ENCODE measurements around the gene SPTSSA. TPM values are rescaled to one million over a fixed set of nuclear protein-coding genes. Genes with fewer than 3 reads are reported as not detected.

Gene SPTSSA
- total and polyA plus RNA-seq, 12 donors = 20.6 to 205 (median 55.3) TPM

GRCh38 chr14:34439090-34439489 is 22.9 kb downstream of the SPTSSA start:
- no peak overlapping the region for H3K4me3 ChIP-seq
- 90 to 95% (median 94%) methylated on average over 4 of the region's 4 CpGs for WGBS, 4 donors
- no peak overlapping the region for H3K27ac ChIP-seq
- H3K27me3 ChIP-seq = no peaks in the 10 kb centered on the region
- no peaks in the 10 kb centered on the region for H3K9me3 ChIP-seq (replicated peaks in 1 of 3)
- no peaks in the 10 kb centered on the region for H3K36me3 ChIP-seq (replicated peaks in 1 of 2)
- no peak for TF ChIP-seq POLR2A (IDR thresholded peaks at IDR 0.05)
- TF ChIP-seq CTCF (IDR thresholded peaks at IDR 0.05) = no peak
- no peak for DNase-seq
- H3K4me1 ChIP-seq (replicated peaks in 1 of 2) = peaks cover 4 to 24% of the 10 kb centered on the region in 2 donors
- intact Hi-C loops (cut with DNase I) = no loop called here

DNA sequence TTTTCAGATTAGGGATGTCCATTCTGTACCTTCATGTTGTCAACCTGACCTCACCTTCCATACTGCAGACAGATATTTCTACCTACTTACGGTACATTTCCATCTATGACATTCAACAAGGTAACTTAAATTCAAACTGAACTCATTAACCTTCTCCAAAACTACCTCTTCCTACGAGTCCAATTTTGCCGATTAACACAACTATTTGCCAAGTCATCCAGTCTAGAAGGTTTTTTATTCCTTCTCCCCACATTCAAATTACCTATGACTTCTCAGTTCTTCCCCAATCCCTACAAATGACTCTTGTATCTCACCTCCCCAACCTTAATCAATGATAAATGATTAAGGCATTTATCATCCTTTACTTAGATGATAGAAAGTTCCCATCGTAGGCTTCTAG is 23.6 kb downstream of the SPTSSA start:
- Histone ChIP-seq H3K36me3 (replicated peaks in 1 of 2) (no peaks in the 10 kb centered on the region), H3K27me3 (no peaks in the 10 kb centered on the region), H3K4me1 (replicated peaks in 1 of 2) (peaks cover 4 to 24% of the 10 kb centered on the region in 2 donors), H3K9me3 (replicated peaks in 1 of 3) (no peaks in the 10 kb centered on the region), H3K27ac (no peak overlapping the region), H3K4me3 (no peak overlapping the region)
- no peak for DNase-seq
- 94 to 97% (median 95%) methylated on average over 4 of the region's 4 CpGs for WGBS, 4 donors
- TF ChIP-seq CTCF (IDR thresholded peaks at IDR 0.05) = no peak
- no peak for TF ChIP-seq POLR2A (IDR thresholded peaks at IDR 0.05)
- intact Hi-C loops (cut with DNase I) = no loop called here

DNA sequence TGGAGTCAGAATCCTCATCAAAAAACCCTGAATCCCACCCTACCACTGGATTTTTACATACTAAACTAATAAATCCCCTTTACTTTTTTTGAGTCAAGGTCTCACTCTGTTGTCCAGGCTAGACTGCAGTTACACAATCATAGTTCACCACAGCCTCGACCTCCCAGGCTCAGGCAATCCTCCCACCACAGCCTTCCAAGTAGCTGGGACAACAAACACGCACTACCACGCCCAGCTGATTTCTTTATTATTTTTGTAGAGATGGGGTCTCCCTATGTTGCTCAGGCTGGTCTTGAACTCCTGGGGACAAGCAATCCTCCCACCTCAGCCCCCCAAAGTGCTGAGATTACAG is 24.3 kb downstream of the SPTSSA start:
- TF ChIP-seq POLR2A (IDR thresholded peaks at IDR 0.05) = no peak
- TF ChIP-seq CTCF (IDR thresholded peaks at IDR 0.05) = no peak
- no peaks in the 10 kb centered on the region for H3K36me3 ChIP-seq (replicated peaks in 1 of 2)
- H3K9me3 ChIP-seq (replicated peaks in 1 of 3) = no peaks in the 10 kb centered on the region
- no peak for DNase-seq
- 82 to 91% (median 84%) methylated on average over 3 of the region's 3 CpGs for WGBS, 4 donors
- H3K4me3 ChIP-seq = no peak overlapping the region
- peaks cover 4 to 24% of the 10 kb centered on the region in 2 donors for H3K4me1 ChIP-seq (replicated peaks in 1 of 2)
- no peaks in the 10 kb centered on the region for H3K27me3 ChIP-seq
- peak overlapping the region in 1 of 5 donors; percentile 3 for H3K27ac ChIP-seq
- intact Hi-C loops (cut with DNase I) = no loop called here

DNA sequence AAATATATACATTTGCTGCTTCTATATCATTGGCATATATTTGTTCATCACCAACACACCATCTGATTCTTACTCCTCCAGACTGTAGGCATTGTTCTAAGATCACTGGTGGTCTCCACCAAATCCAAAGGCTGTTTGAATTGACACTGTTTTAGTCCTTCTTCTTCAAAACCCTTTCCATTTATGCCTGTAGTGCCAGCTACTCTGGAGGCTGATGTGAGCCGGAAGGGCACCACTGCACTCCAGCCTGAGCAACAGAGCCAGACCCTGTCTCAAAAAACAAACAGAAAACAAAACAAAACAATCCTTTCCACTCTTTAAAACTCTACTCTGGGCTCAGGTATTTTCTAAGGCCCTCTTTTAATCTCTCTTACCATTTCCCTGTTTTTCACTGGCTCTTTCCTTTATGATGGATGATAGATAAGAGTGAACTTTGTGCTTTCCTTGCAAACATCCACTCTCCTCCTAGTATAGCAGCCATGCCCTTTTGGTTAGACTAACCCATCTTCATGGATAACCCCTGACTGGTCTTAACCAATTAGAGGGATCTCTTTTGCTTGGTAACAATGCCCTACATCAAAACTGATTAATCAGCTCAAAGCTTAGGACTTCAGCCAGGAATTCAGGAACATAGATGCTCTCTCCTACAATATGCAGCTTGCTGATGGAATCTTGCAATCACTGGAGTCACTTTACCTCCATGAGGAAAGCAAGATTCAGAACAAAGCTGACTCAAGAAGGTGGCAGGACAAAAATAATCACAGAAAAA is 24.9 kb downstream of the SPTSSA start:
- Histone ChIP-seq H3K4me1 (replicated peaks in 1 of 2) (peaks cover 4 to 24% of the 10 kb centered on the region in 2 donors), H3K36me3 (replicated peaks in 1 of 2) (no peaks in the 10 kb centered on the region), H3K4me3 (no peak overlapping the region), H3K27me3 (no peaks in the 10 kb centered on the region), H3K27ac (peak overlapping the region in 2 of 5 donors; percentile 3 to 37), H3K9me3 (replicated peaks in 1 of 3) (no peaks in the 10 kb centered on the region)
- intact Hi-C loops (cut with DNase I) = no loop called here
- no peak for TF ChIP-seq CTCF (IDR thresholded peaks at IDR 0.05)
- no peak for TF ChIP-seq POLR2A (IDR thresholded peaks at IDR 0.05)
- DNase-seq = no peak
- 85 to 98% (median 90%) methylated on average over 1 of the region's 1 CpG for WGBS, 4 donors
